DND-41 (cell line): ENCODE data around the gene GLIPR1L1.

Source experiments
- ATAC-seq: fragments of 200-7000 bp; cut with Tn5 transposase; 3 replicates; pipeline ENCODE4 v1.9.1; 2021; ENCODE audit warnings: low read depth; ENCODE audit not compliant: insufficient read depth
- DNase-seq: peaks from one replicate; pipeline ENCODE4 v3.0.0-alpha.2; 2020
- H2AFZ ChIP-seq: 2 replicates; pipeline ENCODE4 v1.6.0; 2012; ENCODE audit warnings: low read depth, low read length
- H3K27ac ChIP-seq: 2 replicates; pipeline ENCODE4 v1.5.1; 2012; ENCODE audit warnings: low read length, inconsistent platforms
- H3K27me3 ChIP-seq: fragments of 200-600 bp; sonication (generic); 2 replicates; pipeline ENCODE4 v1.6.0; 2012; ENCODE audit warnings: low read length, mild to moderate bottlenecking, inconsistent platforms; ENCODE audit not compliant: insufficient read depth, poor library complexity
- H3K36me3 ChIP-seq: 2 replicates; pipeline ENCODE4 v1.5.1; 2012; ENCODE audit warnings: low read length, inconsistent platforms; ENCODE audit not compliant: insufficient read depth
- H3K4me1 ChIP-seq: 2 replicates; pipeline ENCODE4 v1.5.1; 2012; ENCODE audit warnings: mild to moderate bottlenecking, low read length; ENCODE audit not compliant: insufficient read depth
- H3K4me2 ChIP-seq: 2 replicates; pipeline ENCODE4 v1.6.0; 2012; ENCODE audit warnings: mild to moderate bottlenecking, moderate library complexity, low read length, inconsistent platforms; ENCODE audit not compliant: insufficient read depth
- H3K4me3 ChIP-seq, 2 experiments: fragments of 200-600 bp in 1 of 2; shearing (Covaris generic) in 1 of 2; 2 replicates each; pipeline ENCODE4 v1.5.1; 2012 to 2016; ENCODE audit warnings: inconsistent platforms in 2 of 2, low read length in 2 of 2, mild to moderate bottlenecking in 2 of 2, low read depth in 1 of 2, moderate library complexity in 1 of 2
- H3K79me2 ChIP-seq: 2 replicates; pipeline ENCODE4 v1.6.0; 2012; ENCODE audit warnings: low read length, inconsistent platforms; ENCODE audit not compliant: insufficient read depth
- H3K9ac ChIP-seq: 2 replicates; pipeline ENCODE4 v1.6.0; 2012; ENCODE audit warnings: low read depth, mild to moderate bottlenecking, inconsistent platforms, low read length, moderate library complexity
- H3K9me3 ChIP-seq: 2 replicates; pipeline ENCODE4 v1.5.1; 2012; ENCODE audit warnings: low read length, moderate library complexity, mild to moderate bottlenecking, inconsistent platforms; ENCODE audit not compliant: insufficient read depth, severe bottlenecking
- H4K20me1 ChIP-seq: 2 replicates; pipeline ENCODE4 v1.6.0; 2012; ENCODE audit warnings: low read length; ENCODE audit not compliant: insufficient read depth
- EZH2 ChIP-seq: IDR thresholded peaks from 3 replicates; pipeline ENCODE4 v1.6.1; 2012; ENCODE audit warnings: borderline replicate concordance, low read depth, mild to moderate bottlenecking, moderate library complexity, low read length, inconsistent platforms; ENCODE audit not compliant: severe bottlenecking
- TF ChIP-seq, protein P1 (sequence below): IDR thresholded peaks from 2 replicates; pipeline ENCODE4 v1.5.1; 2012; ENCODE audit warnings: borderline replicate concordance, low read length, moderate library complexity, mild to moderate bottlenecking; ENCODE audit not compliant: poor library complexity, severe bottlenecking; ENCODE audit errors: extremely low read depth

The GLIPR1L1 gene

DNA sequence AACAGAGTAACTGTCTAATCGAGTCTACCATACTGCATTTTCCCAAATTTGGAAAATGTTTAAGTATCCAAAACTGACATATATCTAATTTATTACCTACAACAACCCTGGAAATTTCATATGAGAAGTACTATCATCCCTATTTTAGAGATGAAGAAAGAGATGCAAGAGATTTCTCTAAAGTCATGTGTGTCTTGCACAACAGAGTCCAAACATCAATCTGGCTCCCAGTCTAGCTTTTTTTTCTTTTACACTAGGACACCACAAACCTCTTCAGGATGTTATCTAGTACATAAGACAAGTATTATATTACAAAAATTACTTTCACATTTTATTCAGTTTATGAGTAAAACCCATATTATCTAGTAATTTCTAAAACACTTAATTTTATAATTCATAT is 43.5 kb upstream of the GLIPR1L1 start:
- H3K27ac ChIP-seq = no peak overlapping the region
- ATAC-seq (no peak), DNase-seq (no peak)
- no peaks in the 10 kb centered on the region for H3K27me3 ChIP-seq
- no peak overlapping the region for H3K4me3 ChIP-seq
- no peaks in the 10 kb centered on the region for H3K79me2 ChIP-seq
- no peak for TF ChIP-seq EZH2
- TF ChIP-seq, protein P1, sequence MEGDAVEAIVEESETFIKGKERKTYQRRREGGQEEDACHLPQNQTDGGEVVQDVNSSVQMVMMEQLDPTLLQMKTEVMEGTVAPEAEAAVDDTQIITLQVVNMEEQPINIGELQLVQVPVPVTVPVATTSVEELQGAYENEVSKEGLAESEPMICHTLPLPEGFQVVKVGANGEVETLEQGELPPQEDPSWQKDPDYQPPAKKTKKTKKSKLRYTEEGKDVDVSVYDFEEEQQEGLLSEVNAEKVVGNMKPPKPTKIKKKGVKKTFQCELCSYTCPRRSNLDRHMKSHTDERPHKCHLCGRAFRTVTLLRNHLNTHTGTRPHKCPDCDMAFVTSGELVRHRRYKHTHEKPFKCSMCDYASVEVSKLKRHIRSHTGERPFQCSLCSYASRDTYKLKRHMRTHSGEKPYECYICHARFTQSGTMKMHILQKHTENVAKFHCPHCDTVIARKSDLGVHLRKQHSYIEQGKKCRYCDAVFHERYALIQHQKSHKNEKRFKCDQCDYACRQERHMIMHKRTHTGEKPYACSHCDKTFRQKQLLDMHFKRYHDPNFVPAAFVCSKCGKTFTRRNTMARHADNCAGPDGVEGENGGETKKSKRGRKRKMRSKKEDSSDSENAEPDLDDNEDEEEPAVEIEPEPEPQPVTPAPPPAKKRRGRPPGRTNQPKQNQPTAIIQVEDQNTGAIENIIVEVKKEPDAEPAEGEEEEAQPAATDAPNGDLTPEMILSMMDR = no peak
- H2AFZ ChIP-seq = no peak overlapping the region
- H3K9me3 ChIP-seq = no peaks in the 10 kb centered on the region
- no peak overlapping the region for H3K9ac ChIP-seq
- H3K4me2 ChIP-seq = no peak overlapping the region
- no peaks in the 10 kb centered on the region for H3K36me3 ChIP-seq
- H3K4me1 ChIP-seq = no peaks in the 10 kb centered on the region
- no peaks in the 10 kb centered on the region for H4K20me1 ChIP-seq

GRCh38 chr12:75294336-75294735 is 40.1 kb upstream of the GLIPR1L1 start:
- H3K4me2 ChIP-seq = no peak overlapping the region
- H3K9ac ChIP-seq = no peak overlapping the region
- no peaks in the 10 kb centered on the region for H3K4me1 ChIP-seq
- no peak overlapping the region for H3K4me3 ChIP-seq
- H3K27me3 ChIP-seq = no peaks in the 10 kb centered on the region
- no peak for TF ChIP-seq EZH2
- TF ChIP-seq, protein P1 = no peak
- H3K27ac ChIP-seq = no peak overlapping the region
- ATAC-seq = no peak
- H3K36me3 ChIP-seq = no peaks in the 10 kb centered on the region
- no peak overlapping the region for H2AFZ ChIP-seq
- H4K20me1 ChIP-seq = no peaks in the 10 kb centered on the region
- no peaks in the 10 kb centered on the region for H3K79me2 ChIP-seq
- DNase-seq = no peak
- no peaks in the 10 kb centered on the region for H3K9me3 ChIP-seq

- Histone ChIP-seq H3K27me3 (no peaks in the 10 kb centered on the region), H3K4me1 (no peaks in the 10 kb centered on the region), H3K27ac (no peak overlapping the region), H3K9ac (no peak overlapping the region), H4K20me1 (no peaks in the 10 kb centered on the region), H3K9me3 (no peaks in the 10 kb centered on the region), H3K36me3 (no peaks in the 10 kb centered on the region), H3K4me2 (no peak overlapping the region), H2AFZ (no peak overlapping the region), H3K4me3 (no peak overlapping the region), H3K79me2 (no peaks in the 10 kb centered on the region)
- ATAC-seq (no peak), DNase-seq (no peak)
- no peak for TF ChIP-seq EZH2
- TF ChIP-seq, protein P1 = no peak
Measured at GRCh38 chr12:75294797-75295196, 39.7 kb upstream of the GLIPR1L1 start.

GRCh38 chr12:75302225-75302624 is 32.2 kb upstream of the GLIPR1L1 start:
- Histone ChIP-seq H3K27ac (no peak overlapping the region), H4K20me1 (no peaks in the 10 kb centered on the region), H3K27me3 (no peaks in the 10 kb centered on the region), H3K9ac (no peak overlapping the region), H3K4me3 (no peak overlapping the region), H3K79me2 (no peaks in the 10 kb centered on the region), H3K4me2 (no peak overlapping the region), H3K9me3 (no peaks in the 10 kb centered on the region), H3K4me1 (no peaks in the 10 kb centered on the region), H2AFZ (no peak overlapping the region), H3K36me3 (no peaks in the 10 kb centered on the region)
- no peak for DNase-seq
- no peak for ATAC-seq
- no peak for TF ChIP-seq EZH2
- TF ChIP-seq, protein P1 = no peak
